B cell (primary cell): ENCODE data around the gene MED20. TPM values are rescaled to one million over a fixed set of nuclear protein-coding genes. Genes with fewer than 3 reads are reported as not detected.

Experiments
- ATAC-seq: fragments of 200-7000 bp; cut with Tn5 transposase; one replicate; pipeline ENCODE4 v1.10.0; 2021; ENCODE audit warnings: low read depth, mild to moderate bottlenecking, moderate number of reproducible peaks, moderate library complexity
- CTCF ChIA-PET: fragments of 350-600 bp; sonication (Branson Sonifier 250); formaldehyde crosslinking; loops from one replicate; lab custom pipeline; 2021; ENCODE audit warnings: antibody characterized with exemption, inconsistent platforms; lab: Charles Lee
- POLR2A ChIA-PET: fragments of 350-600 bp; sonication (Branson Sonifier 250); formaldehyde crosslinking; loops from one replicate; lab custom pipeline; 2021; ENCODE audit warnings: antibody characterized with exemption; lab: Charles Lee
- DNase-seq: peaks from one replicate; pipeline ENCODE4 v3.0.0; 2013
- H2AFZ ChIP-seq: 2 replicates; pipeline ENCODE4 v1.6.1; 2012; ENCODE audit warnings: mild to moderate bottlenecking, low read depth, low read length; ENCODE audit not compliant: insufficient read depth, poor library complexity, severe bottlenecking
- H3K27ac ChIP-seq, 2 donors: 1 replicate in 1 of 2; 2 replicates in 1 of 2; pipeline ENCODE4 v1.5.1; 2012 to 2013; ENCODE audit warnings: low read length in 2 of 2, mild to moderate bottlenecking in 2 of 2, moderate library complexity in 1 of 2
- H3K27me3 ChIP-seq, 4 experiments: fragments of 200-600 bp in 1 of 4; sonication (generic) in 1 of 4; replicated peaks in 1 of 4; 1 replicate in 2 of 4; 2 replicates in 2 of 4; pipeline versions ENCODE4 v1.6.1 to v1.7.0; 2013 to 2016; ENCODE audit warnings: low read length in 3 of 4, mild to moderate bottlenecking in 2 of 4, mixed read lengths in 1 of 4, moderate library complexity in 1 of 4; ENCODE audit not compliant: insufficient read depth in 4 of 4, control insufficient read depth in 3 of 4; ENCODE audit errors: control extremely low read depth in 1 of 4
- H3K36me3 ChIP-seq, 2 experiments: replicated peaks in 1 of 2; 1 replicate in 1 of 2; 2 replicates in 1 of 2; pipeline versions ENCODE4 v1.6.1 to v1.7.1; 2013; ENCODE audit warnings: low read length in 1 of 2; ENCODE audit not compliant: insufficient read depth in 2 of 2, control insufficient read depth in 1 of 2; ENCODE audit errors: control extremely low read depth in 1 of 2, extremely low read depth in 1 of 2
- H3K4me1 ChIP-seq, 2 donors: fragments of 200-600 bp in 1 of 2; sonication (generic) in 1 of 2; 1 replicate in 1 of 2; 2 replicates in 1 of 2; pipeline versions ENCODE4 v1.5.1 to v1.6.1; 2013 to 2017; ENCODE audit warnings: low read length in 2 of 2; ENCODE audit not compliant: control insufficient read depth in 2 of 2, insufficient read depth in 2 of 2
- H3K4me2 ChIP-seq: replicated peaks from 2 replicates; pipeline ENCODE3; 2012; ENCODE audit warnings: mild to moderate bottlenecking, low read depth, low read length; ENCODE audit not compliant: poor library complexity, severe bottlenecking
- H3K4me3 ChIP-seq, 5 experiments: fragments of 200-600 bp in 1 of 5; sonication (generic) in 1 of 5; 1 replicate in 3 of 5; 2 replicates in 2 of 5; pipeline versions ENCODE4 v1.5.1 to v1.7.0; 2011 to 2016; ENCODE audit warnings: low read length in 4 of 5, mild to moderate bottlenecking in 4 of 5, low read depth in 2 of 5, control low read depth in 1 of 5, moderate library complexity in 1 of 5; ENCODE audit not compliant: insufficient read depth in 1 of 5; ENCODE audit errors: control extremely low read depth in 1 of 5, extremely low read depth in 1 of 5
- H3K79me2 ChIP-seq: fragments of 200-600 bp; sonication (generic); one replicate; pipeline ENCODE4 v1.6.0; 2016; ENCODE audit warnings: low read length; ENCODE audit not compliant: control insufficient read depth, insufficient read depth
- H3K9ac ChIP-seq: fragments of 200-600 bp; sonication (generic); 2 replicates; pipeline ENCODE4 v1.6.1; 2017; ENCODE audit warnings: mild to moderate bottlenecking, low read length, moderate library complexity
- H3K9me3 ChIP-seq, 3 donors: one replicate each; pipeline versions ENCODE4 v1.6.1 to v1.7.1; 2013; ENCODE audit warnings: low read length in 2 of 3; ENCODE audit not compliant: control insufficient read depth in 2 of 3, insufficient read depth in 1 of 3; ENCODE audit errors: control extremely low read depth in 1 of 3
- H4K20me1 ChIP-seq: 2 replicates; pipeline ENCODE4 v1.6.0; 2012; ENCODE audit warnings: mild to moderate bottlenecking, low read length; ENCODE audit not compliant: insufficient read depth, control insufficient read depth, poor library complexity, severe bottlenecking
- H3K27ac Mint-ChIP-seq: one replicate; pipeline ENCODE4 v1.8.0; 2021; ENCODE audit warnings: mixed read lengths
- H3K27me3 Mint-ChIP-seq: one replicate; pipeline ENCODE4 v1.8.0; 2021; ENCODE audit warnings: mixed read lengths
- H3K4me1 Mint-ChIP-seq: one replicate; pipeline ENCODE4 v1.8.0; 2021; ENCODE audit warnings: mixed read lengths
- H3K4me3 Mint-ChIP-seq: one replicate; pipeline ENCODE4 v1.8.0; 2021; ENCODE audit warnings: mixed read lengths
- H3K9me3 Mint-ChIP-seq: one replicate; pipeline ENCODE4 v1.8.0; 2022; ENCODE audit warnings: mixed read lengths; ENCODE audit not compliant: insufficient read depth
- CTCF ChIP-seq: fragments of 200-600 bp; IDR thresholded peaks from one replicate; pipeline ENCODE4 v1.8.0; 2022; ENCODE audit warnings: antibody characterized with exemption, mild to moderate bottlenecking
- EZH2 ChIP-seq: IDR thresholded peaks from 2 replicates; pipeline ENCODE4 v1.6.1; 2012; ENCODE audit warnings: borderline replicate concordance, low read depth, mild to moderate bottlenecking, moderate library complexity, low read length; ENCODE audit not compliant: insufficient read depth, poor library complexity, severe bottlenecking
- WGBS: methylation state at CpG from one replicate; pipeline ENCODE4 v1.1.5; 2013; ENCODE audit warnings: missing lambda C conversion rate; ENCODE audit not compliant: insufficient coverage; 5-methylcytosine and 5-hydroxymethylcytosine counted together
- intact Hi-C: fragments of 100-400 bp; cut with micrococcal nuclease; formaldehyde crosslinking; loops from one replicate; pipeline ENCODE4 v1.10.0; 2022
- polyA plus RNA-seq: library from polyadenylated mRNA; depleted of rRNA; stranded (reverse); fragments of >200 nt; gene quantifications from 2 replicates; pipeline ENCODE4 v1.2.3, GENCODE V29; 2012
- total RNA-seq, 2 donors: library from RNA; stranded (reverse); fragments of 120-200 nt in 1 of 2; gene quantifications; 1 replicate in 1 of 2; 2 replicates in 1 of 2; pipeline versions ENCODE4 v1.2.3 to v1.2.4, GENCODE V29; 2013 to 2022

The MED20 gene
- total and polyA plus RNA-seq, 2 donors (not counting 1 experiment from before 2014, with no cell fraction given) = 4.6 to 18.2 TPM

- peaks cover 96% of the 10 kb centered on the region for H4K20me1 ChIP-seq
- no peak overlapping the region for H2AFZ ChIP-seq
- Mint-ChIP-seq H3K4me3 (no peak overlapping the region), H3K4me1 (peaks cover 38% of the 10 kb centered on the region), H3K27ac (no peak overlapping the region), H3K27me3 (no peaks in the 10 kb centered on the region), H3K9me3 (no peaks in the 10 kb centered on the region)
- ATAC-seq (no peak), DNase-seq (no peak)
- H3K36me3 ChIP-seq = peaks cover 0 to 26% of the 10 kb centered on the region in 2 experiments
- no peak overlapping the region for H3K9ac ChIP-seq
- no peak overlapping the region for H3K27ac ChIP-seq
- H3K4me2 ChIP-seq = no peak overlapping the region
- peaks cover 5 to 6% of the 10 kb centered on the region in 2 donors for H3K4me1 ChIP-seq
- no peak for TF ChIP-seq CTCF
- TF ChIP-seq EZH2 = no peak
- H3K79me2 ChIP-seq = peaks cover 98% of the 10 kb centered on the region
- no peaks in the 10 kb centered on the region for H3K27me3 ChIP-seq
- intact Hi-C loops = no loop called here
- CTCF ChIA-PET = no interaction called here
- H3K4me3 ChIP-seq = no peak overlapping the region
- H3K9me3 ChIP-seq = no peaks in the 10 kb centered on the region
- POLR2A ChIA-PET = no interaction called here
- WGBS = 100% methylated on average over 2 of the region's 5 CpGs
These were observed 45.4 kb upstream of the MED20 start for GRCh38 chr6:41966214-41966920.

DNA sequence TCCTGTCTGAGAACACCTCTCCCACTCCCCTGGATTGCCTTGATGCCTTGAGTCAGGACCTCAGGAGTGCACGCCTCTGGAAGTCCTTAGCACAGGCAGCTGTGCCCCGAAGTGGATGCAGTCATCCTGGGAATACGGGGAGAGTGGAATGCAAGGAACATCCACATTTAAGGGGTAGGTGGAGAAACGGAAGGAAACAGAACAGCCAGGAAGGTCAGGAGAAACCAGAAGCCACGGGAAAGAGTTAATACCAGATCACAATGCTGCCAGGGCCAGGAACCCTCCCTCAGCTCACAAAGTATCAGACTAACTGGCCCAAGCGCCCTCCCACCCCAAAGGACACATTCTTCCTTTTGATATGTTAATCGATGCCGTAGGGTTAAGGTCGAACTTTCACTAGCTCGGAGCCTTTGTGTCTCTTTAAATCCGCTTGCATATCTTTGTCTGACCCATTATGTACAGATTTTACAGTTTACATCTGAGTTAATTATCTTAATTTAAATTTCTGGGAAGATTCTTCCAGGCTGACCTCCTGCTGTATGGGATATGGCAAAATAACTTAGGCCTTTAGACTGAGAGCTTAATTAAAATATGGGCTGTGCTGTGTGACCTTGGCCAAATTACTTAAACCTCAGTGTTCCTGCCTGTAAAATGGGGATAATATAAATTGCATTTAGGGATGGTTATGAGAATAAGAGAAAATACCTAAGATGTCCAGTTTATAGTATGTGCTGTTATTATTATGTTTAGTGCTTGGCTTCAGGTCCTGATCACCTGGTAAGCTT lies 44.7 kb upstream of the MED20 start:
- Histone ChIP-seq H3K79me2 (peaks cover 97% of the 10 kb centered on the region), H3K36me3 (peaks cover 0 to 30% of the 10 kb centered on the region in 2 experiments), H3K9me3 (no peaks in the 10 kb centered on the region), H3K4me2 (no peak overlapping the region), H3K9ac (no peak overlapping the region), H4K20me1 (peaks cover 96% of the 10 kb centered on the region), H3K4me3 (no peak overlapping the region), H3K27me3 (no peaks in the 10 kb centered on the region), H3K4me1 (peaks cover 2 to 4% of the 10 kb centered on the region in 2 donors), H3K27ac (no peak overlapping the region), H2AFZ (no peak overlapping the region)
- 95% methylated on average over 6 of the region's 11 CpGs for WGBS
- Mint-ChIP-seq H3K27me3 (no peaks in the 10 kb centered on the region), H3K4me1 (peaks cover 34% of the 10 kb centered on the region), H3K27ac (no peak overlapping the region), H3K9me3 (no peaks in the 10 kb centered on the region), H3K4me3 (no peak overlapping the region)
- POLR2A ChIA-PET = no interaction called here
- ATAC-seq = no peak
- intact Hi-C loops = no loop called here
- DNase-seq = no peak
- TF ChIP-seq EZH2 (no peak), CTCF (no peak)
- CTCF ChIA-PET = no interaction called here
